HG03025 (cell line): ENCODE data around the gene AADACL4.
"Not testable (repeated sequence)": the region's sequence is repeated elsewhere in the genome, so short reads cannot be mapped to it uniquely, and the experiment has no call there.

Experiments used
- ATAC-seq: cut with Tn5 transposase; IDR thresholded peaks from one replicate; pipeline ENCODE4 v1.9.1; 2021; ENCODE audit warnings: mild to moderate bottlenecking, moderate library complexity; ENCODE audit not compliant: unreplicated experiment, low FRiP score

Gene AADACL4

DNA sequence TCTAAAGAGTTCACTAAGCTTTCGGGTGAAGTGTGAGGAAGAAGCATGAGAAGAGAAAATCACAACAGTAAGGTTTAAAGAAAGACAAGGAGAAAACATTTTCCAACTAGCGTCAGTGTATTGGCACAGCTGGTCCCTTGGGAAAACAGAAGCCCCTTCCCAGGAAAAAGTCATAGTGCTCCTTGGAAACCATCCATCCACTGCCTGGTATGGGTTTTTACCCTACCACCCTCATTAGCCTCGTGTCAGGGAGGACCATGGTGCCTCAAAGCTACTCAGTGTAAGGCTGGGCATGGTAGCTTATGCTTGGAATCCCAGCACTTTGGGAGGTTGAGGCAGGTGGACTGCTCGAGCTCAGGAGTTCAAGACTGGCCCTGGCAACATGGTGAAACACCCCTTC is 12.7 kb downstream of the AADACL4 start:
- no peak for ATAC-seq

GRCh38 chr1:12657060-12657884 is 13.4 kb downstream of the AADACL4 start:
- no peak for ATAC-seq

GRCh38 chr1:12657885-12658512 is 14.1 kb downstream of the AADACL4 start:
- ATAC-seq: not testable (repeated sequence)

GRCh38 chr1:12658531-12659453 is 14.9 kb downstream of the AADACL4 start:
- no peak for ATAC-seq

DNA sequence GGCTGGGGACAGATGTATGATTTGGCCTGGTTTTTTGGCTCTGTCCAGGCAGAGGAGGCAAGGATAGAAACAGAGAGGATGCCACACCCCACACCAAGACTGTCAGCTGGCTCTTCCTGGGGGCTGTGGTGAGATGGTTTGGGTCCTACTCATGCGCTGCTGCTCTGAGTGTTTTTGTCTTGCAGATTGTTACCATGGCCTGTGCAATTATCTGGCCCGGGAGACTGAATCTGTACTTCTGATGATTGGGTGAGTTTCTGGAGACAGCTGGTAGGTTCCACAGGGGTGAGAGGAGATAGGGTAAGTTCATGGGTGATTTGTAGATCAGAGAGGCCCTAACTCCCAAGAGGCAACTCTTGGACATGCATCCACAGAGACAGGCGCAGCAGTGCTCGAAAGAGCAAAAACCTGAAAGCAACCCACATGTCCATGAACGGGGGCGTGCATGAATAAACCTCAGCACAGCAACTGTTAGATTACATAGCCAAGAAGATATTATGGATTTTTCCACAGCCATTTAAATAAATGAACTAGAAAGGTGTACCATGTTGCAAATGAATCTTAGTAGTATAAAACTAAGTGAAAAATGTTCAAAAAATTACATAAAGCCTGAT is 17.8 kb downstream of the AADACL4 start:
- ATAC-seq: no peak

DNA sequence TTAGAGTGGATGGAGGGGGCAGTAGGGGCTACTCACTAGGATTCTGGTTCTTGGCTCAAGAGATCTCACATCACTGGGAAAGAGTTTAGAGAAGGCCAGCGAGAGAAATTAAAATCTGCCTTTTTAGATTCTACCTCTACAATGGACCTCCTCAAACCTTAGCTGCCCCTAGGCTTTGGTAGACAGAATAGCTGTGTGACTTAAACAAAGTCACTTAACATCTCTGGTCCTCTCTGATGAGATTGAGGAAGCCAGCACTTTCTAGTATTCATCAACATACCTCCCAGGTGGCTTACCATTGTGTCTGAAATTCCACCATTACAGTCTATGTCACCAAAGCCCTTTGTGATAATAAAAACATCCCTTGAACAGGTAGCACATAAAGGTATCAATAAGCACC is 18.7 kb downstream of the AADACL4 start:
- no peak for ATAC-seq

- no peak for ATAC-seq
These were observed 21.6 kb downstream of the AADACL4 start for GRCh38 chr1:12665511-12665910.

- ATAC-seq: no peak
These were observed 22.4 kb downstream of the AADACL4 start for GRCh38 chr1:12666141-12666735.

DNA sequence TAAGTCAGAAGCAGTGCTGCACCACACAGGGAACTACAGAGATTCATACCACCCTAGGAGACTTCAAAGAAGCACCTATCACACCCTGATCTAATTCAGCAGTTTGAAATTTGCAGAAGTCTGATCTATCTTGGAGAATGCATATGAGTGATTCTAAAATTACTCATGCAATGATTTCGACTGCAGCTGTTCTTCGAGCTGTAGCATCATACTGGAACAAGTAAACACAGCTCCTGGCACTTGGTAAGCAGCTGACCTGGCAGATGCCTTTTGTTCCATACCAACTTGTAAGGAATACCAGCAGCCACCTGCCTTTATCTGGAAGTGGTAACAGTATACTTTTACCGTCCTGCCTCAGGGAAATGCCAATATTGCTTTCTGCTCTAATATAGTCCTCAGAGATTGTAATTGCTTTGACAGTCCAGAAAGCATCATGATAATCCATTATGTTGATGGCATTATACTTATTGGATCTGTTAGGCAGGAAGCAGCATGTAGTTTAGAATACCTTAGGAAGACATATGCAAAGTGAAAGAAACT is 25.7 kb downstream of the AADACL4 start:
- no peak for ATAC-seq

GRCh38 chr1:12674358-12674757 is 30.5 kb downstream of the AADACL4 start:
- ATAC-seq: no peak

- ATAC-seq: not testable (repeated sequence)
These were observed 32.2 kb downstream of the AADACL4 start for GRCh38 chr1:12676122-12676521.

DNA sequence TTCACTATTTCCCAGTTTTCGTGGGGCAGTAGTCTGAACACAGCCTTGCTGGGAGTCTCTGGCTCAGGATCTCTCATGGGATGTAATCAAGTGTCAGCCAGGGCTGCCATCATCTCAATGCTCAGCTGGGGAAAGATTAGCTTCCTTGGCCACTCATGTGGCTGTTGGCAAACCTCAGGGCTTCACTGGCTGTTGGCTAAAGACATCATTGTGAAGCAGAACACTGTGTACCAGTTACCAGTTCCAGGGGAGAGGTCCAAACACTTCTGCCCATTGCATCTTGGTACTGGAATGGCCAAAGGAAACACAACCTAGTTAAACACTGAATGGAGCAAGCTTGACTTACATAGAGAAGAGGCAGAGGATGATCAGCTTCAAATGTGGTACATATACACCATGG is 33.7 kb downstream of the AADACL4 start:
- ATAC-seq: no peak

DNA sequence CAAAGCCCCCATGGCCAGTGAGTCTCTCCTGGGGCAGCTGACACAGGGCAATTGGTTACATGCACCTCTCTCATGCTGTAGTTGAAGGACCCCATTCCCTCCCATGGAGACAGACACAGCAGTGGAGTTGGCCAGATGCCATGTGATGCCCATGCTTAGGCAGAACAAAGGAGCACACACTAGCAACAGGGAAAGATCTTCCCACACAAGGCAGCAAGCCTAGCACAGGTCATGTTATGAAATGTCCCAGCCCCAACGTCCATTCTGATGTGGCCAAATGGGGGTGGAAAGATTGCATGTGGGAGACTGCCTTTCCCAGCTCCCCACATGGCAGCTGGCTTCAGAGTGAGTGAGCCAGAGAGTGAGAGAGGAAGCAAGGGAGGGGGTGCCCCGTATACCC is 34.5 kb downstream of the AADACL4 start:
- no peak for ATAC-seq

DNA sequence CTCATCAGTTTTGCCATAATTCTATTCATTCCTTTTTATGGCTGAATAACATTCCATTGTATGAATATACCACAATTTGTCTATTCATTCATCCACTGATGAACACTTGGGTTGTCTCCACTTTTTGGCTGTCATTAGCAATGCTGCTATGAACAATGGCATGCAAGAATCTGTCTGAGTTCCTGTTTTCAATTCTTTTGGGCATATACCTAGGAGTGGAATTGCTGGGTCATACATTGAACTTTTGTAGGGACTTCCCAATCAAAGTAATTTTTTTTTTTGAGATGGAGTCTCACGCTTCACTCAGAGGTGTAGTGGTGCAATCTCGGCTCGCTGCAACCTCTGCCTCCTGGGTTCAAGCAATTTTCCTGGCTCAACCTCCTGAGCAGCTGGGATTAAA is 34.9 kb downstream of the AADACL4 start:
- ATAC-seq: no peak

DNA sequence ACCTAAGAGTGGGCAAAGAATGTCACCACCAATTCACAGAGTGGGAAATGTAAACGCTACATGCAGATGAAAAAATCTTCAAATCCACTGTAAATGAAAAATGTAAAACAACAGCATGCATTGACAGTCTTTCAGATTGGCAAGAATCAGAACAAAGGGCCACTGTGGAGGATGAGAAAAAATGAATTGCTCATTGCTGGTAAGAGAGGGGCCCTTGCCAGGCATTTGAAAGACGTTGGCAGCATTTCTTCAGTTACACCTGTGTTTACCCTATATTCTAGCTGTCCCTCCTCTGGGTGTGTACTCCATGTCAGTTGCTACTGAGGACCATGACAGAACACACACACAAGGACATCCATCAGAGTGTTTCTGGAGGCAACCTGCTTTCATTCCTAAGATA is 46.3 kb downstream of the AADACL4 start:
- no peak for ATAC-seq

DNA sequence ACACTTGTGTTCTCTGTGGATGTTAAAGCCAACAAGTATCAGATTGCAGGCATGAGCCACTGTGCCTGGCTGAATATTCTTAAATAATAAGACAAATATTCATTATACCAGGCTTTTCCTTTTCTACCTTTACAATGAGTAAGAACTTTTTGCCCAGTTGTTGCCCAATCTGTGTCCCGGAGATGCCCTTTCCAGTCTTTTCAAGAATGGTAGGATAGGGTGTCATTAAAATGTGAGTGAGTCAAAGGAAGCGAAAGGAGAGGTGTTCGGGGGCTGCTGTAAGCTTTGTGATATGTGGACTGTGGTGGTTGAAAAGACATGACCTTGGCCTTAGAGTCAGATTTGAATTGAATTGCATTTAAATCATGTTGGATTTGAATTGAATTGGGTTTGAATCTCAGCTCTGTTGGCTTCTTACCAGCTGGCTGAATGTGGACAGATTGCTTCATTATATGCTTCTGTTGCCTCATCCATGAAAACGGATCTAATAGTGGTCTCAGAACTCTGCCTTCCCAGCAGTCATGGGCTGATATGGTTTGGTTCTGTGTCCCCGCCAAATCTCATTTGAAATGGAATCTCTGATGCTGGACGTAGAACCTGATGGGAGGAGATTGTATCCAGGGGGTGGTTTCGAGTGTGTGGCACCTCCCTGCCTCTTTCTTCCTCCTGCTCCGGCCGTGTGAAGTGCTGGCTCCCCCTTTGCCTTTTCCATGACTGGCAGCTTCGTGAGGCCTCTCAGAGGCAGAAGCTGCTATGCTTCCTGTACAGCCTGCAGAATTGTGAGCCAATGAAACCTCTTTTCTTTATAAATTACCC is 49.3 kb downstream of the AADACL4 start:
- ATAC-seq: no peak

- no peak for ATAC-seq
These were observed 52.8 kb downstream of the AADACL4 start for GRCh38 chr1:12696658-12697057.

GRCh38 chr1:12697397-12697796 is 53.5 kb downstream of the AADACL4 start:
- ATAC-seq: no peak

DNA sequence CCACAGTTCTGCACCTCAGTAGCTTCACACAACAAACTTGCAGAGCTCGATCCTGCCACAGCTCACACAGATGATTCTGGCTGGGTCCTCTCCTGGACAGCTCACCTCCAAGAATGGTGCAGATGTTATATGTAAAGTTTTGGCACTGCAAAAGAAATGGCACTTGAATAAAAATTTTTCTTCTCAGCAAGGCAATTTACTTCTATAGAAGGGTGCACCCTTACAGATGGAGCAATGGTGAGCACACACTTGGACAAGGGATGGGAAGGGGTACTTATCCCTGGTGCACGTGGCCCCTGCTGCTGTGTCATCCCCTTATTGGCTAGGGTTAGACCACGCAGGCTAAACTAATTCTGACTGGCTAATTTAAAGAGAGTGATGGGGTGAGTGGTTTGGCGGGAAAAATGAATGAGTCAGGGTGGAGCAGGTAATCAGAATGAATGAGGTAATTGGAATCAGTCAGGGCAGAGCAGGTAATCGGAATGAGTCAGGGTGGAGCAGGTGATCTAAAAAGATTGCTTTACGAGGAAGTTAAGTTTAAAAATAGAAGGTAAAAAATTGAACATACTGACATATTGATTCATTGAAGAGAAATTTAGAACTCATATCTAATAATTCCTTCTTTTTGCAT is 60.1 kb downstream of the AADACL4 start:
- no peak for ATAC-seq
